ENCODE results near the gene NPTX1.

The NPTX1 gene

DNA sequence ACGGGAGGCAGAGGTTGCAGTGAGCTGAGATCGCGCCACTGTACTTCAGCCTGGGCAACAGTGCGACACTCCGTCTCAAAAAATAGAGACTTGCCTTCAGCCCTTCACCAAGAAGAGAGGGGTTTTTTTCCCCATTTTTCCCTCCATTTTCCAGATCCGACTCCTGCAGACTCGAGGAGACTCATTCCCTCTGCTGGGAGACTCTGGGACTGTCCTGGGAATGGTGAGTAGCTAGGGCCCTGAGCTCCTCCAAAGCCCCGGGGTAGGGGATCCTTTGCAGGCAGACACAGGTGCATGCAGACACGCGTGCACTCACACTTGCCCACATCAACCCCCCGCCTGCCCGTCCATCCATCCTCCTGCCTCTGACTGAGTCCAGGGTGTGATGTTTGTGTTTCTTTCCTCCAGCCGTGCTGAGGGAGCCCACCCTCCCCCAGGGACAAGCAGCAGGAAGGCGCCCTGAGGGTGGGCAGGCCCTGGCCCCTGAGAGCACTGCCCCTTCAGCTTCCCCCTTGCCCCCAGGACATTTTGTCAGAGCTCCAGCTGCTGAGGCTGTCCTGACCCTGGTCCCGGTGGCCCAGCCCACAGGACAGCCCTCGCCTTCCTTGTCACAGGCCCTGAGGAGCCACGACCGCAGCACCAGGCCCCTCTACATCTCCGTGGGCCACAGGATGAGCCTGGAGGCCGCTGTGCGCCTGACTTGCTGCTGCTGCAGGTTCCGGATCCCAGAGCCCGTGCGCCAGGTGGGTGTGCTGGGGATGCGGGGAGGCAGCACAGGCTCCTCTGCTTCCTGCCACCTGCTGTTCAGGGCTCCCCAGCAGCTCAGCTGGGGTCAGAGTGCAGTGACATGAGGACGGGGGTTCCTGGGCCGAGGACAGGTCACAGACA lies 51.3 kb downstream of the NPTX1 start:
- peaks cover 20% of the 10 kb centered on the region for H3K27me3 ChIP-seq (ENCODE audit: control insufficient read depth, low read length)
- H3K4me3 ChIP-seq (ENCODE audit: low read length): no peak overlapping the region
- H3K79me2 ChIP-seq (ENCODE audit: control insufficient read depth, low read length): no peaks in the 10 kb centered on the region
- no peaks in the 10 kb centered on the region for H3K9me2 ChIP-seq (replicated peaks; ENCODE audit: control insufficient read depth, low read length)
- H3K27ac ChIP-seq (ENCODE audit: low read depth, low read length): no peak overlapping the region
- H3K4me1 ChIP-seq (ENCODE audit: control insufficient read depth, low read length): peaks cover 11% of the 10 kb centered on the region; the same call in 1 of the 2 replicates
- no peaks in the 10 kb centered on the region for H3F3A ChIP-seq (ENCODE audit: control insufficient read depth, insufficient read depth)
- H4K20me1 ChIP-seq (ENCODE audit: control insufficient read depth, insufficient read depth, low read depth, low read length): no peaks in the 10 kb centered on the region
- H3K4me2 ChIP-seq (ENCODE audit: low read length): no peak overlapping the region
- no peaks in the 10 kb centered on the region for H3K36me3 ChIP-seq (ENCODE audit: control insufficient read depth, low read length)
- no peaks in the 10 kb centered on the region for H3K9me3 ChIP-seq (ENCODE audit: control insufficient read depth, insufficient read depth, low read length)
- no peak for TF ChIP-seq EZH2phosphoT487 (IDR thresholded peaks at IDR 0.05; ENCODE audit: borderline replicate concordance, low read length)
- TF ChIP-seq, protein P1, sequence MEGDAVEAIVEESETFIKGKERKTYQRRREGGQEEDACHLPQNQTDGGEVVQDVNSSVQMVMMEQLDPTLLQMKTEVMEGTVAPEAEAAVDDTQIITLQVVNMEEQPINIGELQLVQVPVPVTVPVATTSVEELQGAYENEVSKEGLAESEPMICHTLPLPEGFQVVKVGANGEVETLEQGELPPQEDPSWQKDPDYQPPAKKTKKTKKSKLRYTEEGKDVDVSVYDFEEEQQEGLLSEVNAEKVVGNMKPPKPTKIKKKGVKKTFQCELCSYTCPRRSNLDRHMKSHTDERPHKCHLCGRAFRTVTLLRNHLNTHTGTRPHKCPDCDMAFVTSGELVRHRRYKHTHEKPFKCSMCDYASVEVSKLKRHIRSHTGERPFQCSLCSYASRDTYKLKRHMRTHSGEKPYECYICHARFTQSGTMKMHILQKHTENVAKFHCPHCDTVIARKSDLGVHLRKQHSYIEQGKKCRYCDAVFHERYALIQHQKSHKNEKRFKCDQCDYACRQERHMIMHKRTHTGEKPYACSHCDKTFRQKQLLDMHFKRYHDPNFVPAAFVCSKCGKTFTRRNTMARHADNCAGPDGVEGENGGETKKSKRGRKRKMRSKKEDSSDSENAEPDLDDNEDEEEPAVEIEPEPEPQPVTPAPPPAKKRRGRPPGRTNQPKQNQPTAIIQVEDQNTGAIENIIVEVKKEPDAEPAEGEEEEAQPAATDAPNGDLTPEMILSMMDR (IDR thresholded peaks at IDR 0.05; ENCODE audit: low read depth, low read length, poor library complexity, severe bottlenecking): no peak

DNA sequence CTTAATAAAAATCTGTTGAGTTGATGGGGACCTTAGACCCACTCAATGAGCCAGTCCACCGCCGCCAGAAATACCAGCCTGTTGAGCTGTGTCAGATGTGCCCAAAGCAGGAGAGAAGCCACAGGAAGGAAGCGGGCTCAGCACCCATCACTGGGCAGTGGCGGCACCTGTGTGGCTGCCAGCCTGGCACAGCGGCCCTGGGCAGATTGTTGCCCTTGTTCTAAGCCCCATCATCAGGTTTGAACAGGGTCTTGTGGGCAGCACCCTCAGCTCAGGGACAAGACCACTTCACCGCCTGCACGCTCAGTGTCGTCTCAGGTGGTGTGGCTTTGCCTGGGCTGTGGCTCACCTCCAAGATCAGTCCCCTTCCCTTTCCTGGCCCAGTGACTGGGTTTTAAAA lies 52.1 kb downstream of the NPTX1 start:
- Histone ChIP-seq H3K4me1 (ENCODE audit: control insufficient read depth, low read length) (peaks cover 11% of the 10 kb centered on the region; the same call in 1 of the 2 replicates), H3K9me2 (replicated peaks; ENCODE audit: control insufficient read depth, low read length) (no peaks in the 10 kb centered on the region), H4K20me1 (ENCODE audit: control insufficient read depth, insufficient read depth, low read depth, low read length) (no peaks in the 10 kb centered on the region), H3K9me3 (ENCODE audit: control insufficient read depth, insufficient read depth, low read length) (no peaks in the 10 kb centered on the region), H3K36me3 (ENCODE audit: control insufficient read depth, low read length) (no peaks in the 10 kb centered on the region), H3K27ac (ENCODE audit: low read depth, low read length) (no peak overlapping the region), H3K4me2 (ENCODE audit: low read length) (no peak overlapping the region), H3F3A (ENCODE audit: control insufficient read depth, insufficient read depth) (no peaks in the 10 kb centered on the region), H3K79me2 (ENCODE audit: control insufficient read depth, low read length) (no peaks in the 10 kb centered on the region), H3K27me3 (ENCODE audit: control insufficient read depth, low read length) (peaks cover 20% of the 10 kb centered on the region), H3K4me3 (ENCODE audit: low read length) (no peak overlapping the region)
- TF ChIP-seq, protein P1 (IDR thresholded peaks at IDR 0.05; ENCODE audit: low read depth, low read length, poor library complexity, severe bottlenecking): no peak
- TF ChIP-seq EZH2phosphoT487 (IDR thresholded peaks at IDR 0.05; ENCODE audit: borderline replicate concordance, low read length): no peak

DNA sequence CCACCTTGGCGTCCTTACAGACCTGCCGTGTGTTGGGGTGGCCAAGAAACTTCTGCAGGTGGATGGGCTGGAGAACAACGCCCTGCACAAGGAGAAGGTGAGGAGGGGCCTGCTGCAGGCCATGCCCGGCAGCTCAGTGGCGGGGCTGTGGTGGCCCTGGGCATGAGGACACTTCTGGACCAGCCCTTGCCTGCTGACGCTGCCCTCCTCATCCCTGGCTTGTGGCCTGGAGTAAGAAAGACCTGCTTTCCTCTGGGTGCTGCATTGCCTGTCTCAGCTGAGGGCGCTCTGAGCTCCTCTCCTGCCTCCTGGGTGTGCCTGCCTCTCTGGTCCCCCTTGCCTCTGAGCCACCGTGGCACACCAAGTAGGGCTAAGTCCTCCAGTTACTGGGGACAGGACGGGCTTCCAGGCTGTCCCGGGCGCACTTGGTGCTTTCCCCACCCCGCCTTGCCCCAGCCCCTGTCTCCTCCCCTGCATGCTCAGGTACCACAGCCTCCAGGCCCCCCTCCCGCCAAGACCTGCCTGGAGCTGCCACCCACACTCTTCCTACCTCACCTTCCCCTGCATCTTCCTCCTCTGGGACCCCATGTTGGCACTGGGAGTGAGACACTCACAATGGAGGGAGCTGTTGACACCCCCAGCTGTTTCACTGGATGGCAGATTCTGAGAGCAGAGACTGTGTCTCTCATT lies 52.7 kb downstream of the NPTX1 start:
- Histone ChIP-seq H3K4me2 (ENCODE audit: low read length) (no peak overlapping the region), H3K27me3 (ENCODE audit: control insufficient read depth, low read length) (peaks cover 20% of the 10 kb centered on the region), H3K9me3 (ENCODE audit: control insufficient read depth, insufficient read depth, low read length) (no peaks in the 10 kb centered on the region), H3K9me2 (replicated peaks; ENCODE audit: control insufficient read depth, low read length) (no peaks in the 10 kb centered on the region), H3F3A (ENCODE audit: control insufficient read depth, insufficient read depth) (no peaks in the 10 kb centered on the region), H4K20me1 (ENCODE audit: control insufficient read depth, insufficient read depth, low read depth, low read length) (no peaks in the 10 kb centered on the region), H3K4me3 (ENCODE audit: low read length) (no peak overlapping the region), H3K79me2 (ENCODE audit: control insufficient read depth, low read length) (no peaks in the 10 kb centered on the region), H3K36me3 (ENCODE audit: control insufficient read depth, low read length) (no peaks in the 10 kb centered on the region), H3K4me1 (ENCODE audit: control insufficient read depth, low read length) (peaks cover 11% of the 10 kb centered on the region; the same call in 1 of the 2 replicates), H3K27ac (ENCODE audit: low read depth, low read length) (no peak overlapping the region)
- no peak for TF ChIP-seq EZH2phosphoT487 (IDR thresholded peaks at IDR 0.05; ENCODE audit: borderline replicate concordance, low read length)
- TF ChIP-seq, protein P1 (IDR thresholded peaks at IDR 0.05; ENCODE audit: low read depth, low read length, poor library complexity, severe bottlenecking): no peak

Measured in DOHH2 (cell line).